ENCODE results near the gene CAMK2N2. TPM values are rescaled to one million over a fixed set of nuclear protein-coding genes. Genes with fewer than 3 reads are reported as not detected.

CAMK2N2 gene
- total RNA-seq, 1 experiment from 2014 or later, result 2.2 TPM

GRCh38 chr3:184227481-184227935 lies 33.8 kb downstream of the CAMK2N2 start:
- Histone ChIP-seq H3K27ac (no peak overlapping the region), H4K20me1 (ENCODE audit: insufficient read depth) (no peaks in the 10 kb centered on the region), H2AFZ (no peak overlapping the region), H3K9me3 (ENCODE audit: insufficient read depth, low read depth) (no peaks in the 10 kb centered on the region), H3K4me3 (no peak overlapping the region), H3F3A (ENCODE audit: insufficient read depth, low read depth) (peaks cover 20% of the 10 kb centered on the region; the same call in 1 of the 2 replicates), H3K4me1 (replicated peaks; ENCODE audit: insufficient read depth) (peaks cover 8% of the 10 kb centered on the region; the same call in 1 of the 2 replicates), H3K79me2 (ENCODE audit: low read depth) (no peaks in the 10 kb centered on the region), H3K4me2 (no peak overlapping the region), H3K27me3 (ENCODE audit: insufficient read depth, low read depth) (peaks cover 60% of the 10 kb centered on the region), H3K36me3 (ENCODE audit: low read depth) (no peaks in the 10 kb centered on the region), H3K9me2 (ENCODE audit: insufficient read depth) (no peaks in the 10 kb centered on the region)
- intact Hi-C loops (cut with micrococcal nuclease; ENCODE audit: unreplicated experiment), result no loop called here
- no TSS peak for BruUV-seq (replicated peaks)
- TF ChIP-seq EZH2 (IDR thresholded peaks at IDR 0.05; ENCODE audit: low read depth) (no peak), CTCF (conservative IDR thresholded peaks at IDR 0.05) (peak; percentile 100)
- DNase-seq, result peak in 1 of 2 experiments; percentile 48
- CTCF ChIA-PET, result interaction anchor here (0.5 to 1.8 kb wide), 10 partner anchors 9 to 96 kb away, joined by 3 to 9 read pairs (median 4); partner anchors contain the start of gene ABCF3
- POLR2A ChIA-PET (ENCODE audit: unreplicated experiment), result interaction anchor here (0.6 kb wide), 1 partner anchor 51 kb away, joined by 4 read pairs; no protein-coding TSS in a partner anchor

DNA sequence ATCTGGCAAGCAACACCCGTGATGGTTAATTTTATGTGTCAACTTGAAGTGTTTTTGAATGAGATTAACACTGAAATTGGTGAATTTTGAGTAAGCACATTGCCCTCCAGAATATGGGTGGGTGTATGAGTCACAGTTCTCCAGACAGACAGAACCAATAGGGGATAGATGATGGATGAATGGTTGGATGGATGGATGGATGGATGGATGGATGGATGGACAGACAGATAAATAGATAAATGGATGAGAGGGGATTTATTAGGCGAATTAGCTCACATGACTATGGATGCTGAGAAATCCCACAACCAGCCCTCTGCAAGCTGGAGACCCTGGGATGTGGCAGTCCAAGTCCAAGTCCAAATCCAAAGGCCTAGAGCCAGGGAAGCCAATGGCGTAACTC lies 37.4 kb downstream of the CAMK2N2 start:
- DNase-seq, result no peak
- H3K4me2 ChIP-seq, result no peak overlapping the region
- no peaks in the 10 kb centered on the region for H3K4me1 ChIP-seq (replicated peaks; ENCODE audit: insufficient read depth)
- no peaks in the 10 kb centered on the region for H3K79me2 ChIP-seq (ENCODE audit: low read depth)
- TF ChIP-seq EZH2 (IDR thresholded peaks at IDR 0.05; ENCODE audit: low read depth), result no peak
- no peak for TF ChIP-seq CTCF (conservative IDR thresholded peaks at IDR 0.05)
- no peaks in the 10 kb centered on the region for H3K9me2 ChIP-seq (ENCODE audit: insufficient read depth)
- no peaks in the 10 kb centered on the region for H4K20me1 ChIP-seq (ENCODE audit: insufficient read depth)
- H3K9me3 ChIP-seq (ENCODE audit: insufficient read depth, low read depth), result no peaks in the 10 kb centered on the region
- ChIA-PET CTCF (no interaction called here), POLR2A (ENCODE audit: unreplicated experiment) (no interaction called here)
- peaks cover 28% of the 10 kb centered on the region for H3K27me3 ChIP-seq (ENCODE audit: insufficient read depth, low read depth)
- peaks cover 11% of the 10 kb centered on the region; the same call in 1 of the 2 replicates for H3F3A ChIP-seq (ENCODE audit: insufficient read depth, low read depth)
- no TSS peak for BruUV-seq (replicated peaks)
- H3K27ac ChIP-seq, result no peak overlapping the region
- intact Hi-C loops (cut with micrococcal nuclease; ENCODE audit: unreplicated experiment), result no loop called here
- H3K4me3 ChIP-seq, result no peak overlapping the region
- H2AFZ ChIP-seq, result no peak overlapping the region
- no peaks in the 10 kb centered on the region for H3K36me3 ChIP-seq (ENCODE audit: low read depth)

- BruUV-seq (replicated peaks), result no TSS peak
- Histone ChIP-seq H3K27me3 (ENCODE audit: insufficient read depth, low read depth) (peaks cover 15% of the 10 kb centered on the region; the same call in 1 of the 2 replicates), H3K9me3 (ENCODE audit: insufficient read depth, low read depth) (no peaks in the 10 kb centered on the region), H3K27ac (no peak overlapping the region), H3K9me2 (ENCODE audit: insufficient read depth) (no peaks in the 10 kb centered on the region), H3F3A (ENCODE audit: insufficient read depth, low read depth) (no peaks in the 10 kb centered on the region), H3K4me3 (no peak overlapping the region), H4K20me1 (ENCODE audit: insufficient read depth) (no peaks in the 10 kb centered on the region), H3K4me1 (replicated peaks; ENCODE audit: insufficient read depth) (no peaks in the 10 kb centered on the region), H2AFZ (no peak overlapping the region), H3K36me3 (ENCODE audit: low read depth) (no peaks in the 10 kb centered on the region), H3K4me2 (no peak overlapping the region), H3K79me2 (ENCODE audit: low read depth) (no peaks in the 10 kb centered on the region)
- intact Hi-C loops (cut with micrococcal nuclease; ENCODE audit: unreplicated experiment), result no loop called here
- no peak for TF ChIP-seq CTCF (conservative IDR thresholded peaks at IDR 0.05)
- no peak for TF ChIP-seq EZH2 (IDR thresholded peaks at IDR 0.05; ENCODE audit: low read depth)
- ChIA-PET POLR2A (ENCODE audit: unreplicated experiment) (no interaction called here), CTCF (interaction anchor here (0.7 kb wide), 1 partner anchor 95 kb away, joined by 3 read pairs; no protein-coding TSS in a partner anchor)
- DNase-seq, result peak in 1 of 2 experiments; percentile 52
Measured at GRCh38 chr3:184222521-184222920, 38.8 kb downstream of the CAMK2N2 start.
